Neural progenitor cell (in vitro differentiated cells): ENCODE measurements around the gene MRM2. TPM values are rescaled to one million over a fixed set of nuclear protein-coding genes. Genes with fewer than 3 reads are reported as not detected.

Experiments
- DNase-seq: peaks from one replicate; pipeline ENCODE4 v3.0.0-alpha.2; 2016; ENCODE audit warnings: low spot score
- H2AFZ ChIP-seq: fragments of 200-600 bp; sonication (generic); replicated peaks from 2 replicates; pipeline ENCODE4 v1.6.1; 2016; ENCODE audit warnings: antibody characterized with exemption
- H3F3A ChIP-seq: fragments of 200-600 bp; sonication (generic); 2 replicates; pipeline ENCODE4 v1.6.1; 2016; ENCODE audit warnings: antibody characterized with exemption, low read depth
- H3K27ac ChIP-seq: fragments of 200-600 bp; sonication (generic); 2 replicates; pipeline ENCODE4 v1.5.1; 2016; ENCODE audit warnings: mild to moderate bottlenecking
- H3K27me3 ChIP-seq: fragments of 200-600 bp; sonication (generic); 2 replicates; pipeline ENCODE4 v1.6.1; 2016; ENCODE audit warnings: mild to moderate bottlenecking, moderate library complexity
- H3K36me3 ChIP-seq: fragments of 200-600 bp; sonication (generic); 2 replicates; pipeline ENCODE4 v1.5.1; 2016
- H3K4me1 ChIP-seq: fragments of 200-600 bp; sonication (generic); 2 replicates; pipeline ENCODE4 v1.6.1; 2016; ENCODE audit warnings: mixed run types
- H3K4me2 ChIP-seq: fragments of 200-600 bp; sonication (generic); 2 replicates; pipeline ENCODE4 v1.6.1; 2016
- H3K4me3 ChIP-seq: fragments of 200-600 bp; sonication (generic); 2 replicates; pipeline ENCODE4 v1.5.1; 2016
- H3K79me2 ChIP-seq: fragments of 200-600 bp; sonication (generic); 2 replicates; pipeline ENCODE4 v1.6.1; 2016; ENCODE audit warnings: low read depth
- H3K9ac ChIP-seq: fragments of 200-600 bp; sonication (generic); 2 replicates; pipeline ENCODE4 v1.6.1; 2016
- H3K9me3 ChIP-seq: fragments of 200-600 bp; sonication (generic); 2 replicates; pipeline ENCODE4 v1.5.1; 2016; ENCODE audit warnings: low read depth
- H4K20me1 ChIP-seq: fragments of 200-600 bp; sonication (generic); 2 replicates; pipeline ENCODE4 v1.6.1; 2016; ENCODE audit warnings: low read depth
- H3K27ac Mint-ChIP-seq: 3 replicates; pipeline ENCODE4 v1.8.0; 2021; ENCODE audit warnings: mixed read lengths
- H3K27me3 Mint-ChIP-seq: 2 replicates; pipeline ENCODE4 v1.8.0; 2022; ENCODE audit warnings: low read depth, mild to moderate bottlenecking, inconsistent platforms, moderate library complexity, mixed read lengths; ENCODE audit not compliant: insufficient read depth
- H3K36me3 Mint-ChIP-seq: 3 replicates; pipeline ENCODE4 v1.8.0; 2021; ENCODE audit warnings: mixed read lengths
- H3K4me1 Mint-ChIP-seq: 3 replicates; pipeline ENCODE4 v1.8.0; 2021; ENCODE audit warnings: mixed read lengths
- H3K4me3 Mint-ChIP-seq: 3 replicates; pipeline ENCODE4 v1.8.0; 2021; ENCODE audit warnings: mild to moderate bottlenecking, moderate library complexity, mixed read lengths
- H3K9me3 Mint-ChIP-seq: 3 replicates; pipeline ENCODE4 v1.8.0; 2020; ENCODE audit warnings: mixed read lengths
- EZH2 ChIP-seq: fragments of 200-600 bp; sonication (generic); IDR thresholded peaks from 2 replicates; pipeline ENCODE4 v1.6.1; 2017; ENCODE audit warnings: antibody characterized with exemption, mild to moderate bottlenecking, moderate library complexity
- EZH2phosphoT487 ChIP-seq: fragments of 200-600 bp; sonication (generic); IDR thresholded peaks from 2 replicates; pipeline ENCODE4 v1.6.1; 2017; ENCODE audit warnings: antibody characterized with exemption
- total RNA-seq: library from RNA; depleted of rRNA; stranded (reverse); fragments of >200 nt; gene quantifications from 2 replicates; pipeline ENCODE4 v1.2.3, GENCODE V29; 2015; ENCODE audit warnings: low replicate concordance
- TF ChIP-seq, protein P1 (sequence below): fragments of 200-600 bp; sonication (generic); IDR thresholded peaks from 2 replicates; pipeline ENCODE4 v1.5.1; 2017; ENCODE audit warnings: antibody characterized with exemption, mild to moderate bottlenecking

Gene MRM2
- total RNA-seq, 1 donor from 2014 or later = 34.3 TPM

GRCh38 chr7:2220030-2220429 is 22.0 kb downstream of the MRM2 start:
- Histone ChIP-seq H3K4me3 (no peak overlapping the region), H3K9me3 (no peaks in the 10 kb centered on the region), H2AFZ (no peak overlapping the region), H3K79me2 (peaks cover 12% of the 10 kb centered on the region), H3K36me3 (no peaks in the 10 kb centered on the region), H3K4me1 (no peaks in the 10 kb centered on the region), H3K27me3 (no peaks in the 10 kb centered on the region), H3K27ac (no peak overlapping the region), H3F3A (no peaks in the 10 kb centered on the region), H3K4me2 (no peak overlapping the region), H4K20me1 (peaks cover 22% of the 10 kb centered on the region), H3K9ac (no peak overlapping the region)
- DNase-seq = no peak
- TF ChIP-seq EZH2 (no peak), EZH2phosphoT487 (no peak)
- TF ChIP-seq, protein P1, sequence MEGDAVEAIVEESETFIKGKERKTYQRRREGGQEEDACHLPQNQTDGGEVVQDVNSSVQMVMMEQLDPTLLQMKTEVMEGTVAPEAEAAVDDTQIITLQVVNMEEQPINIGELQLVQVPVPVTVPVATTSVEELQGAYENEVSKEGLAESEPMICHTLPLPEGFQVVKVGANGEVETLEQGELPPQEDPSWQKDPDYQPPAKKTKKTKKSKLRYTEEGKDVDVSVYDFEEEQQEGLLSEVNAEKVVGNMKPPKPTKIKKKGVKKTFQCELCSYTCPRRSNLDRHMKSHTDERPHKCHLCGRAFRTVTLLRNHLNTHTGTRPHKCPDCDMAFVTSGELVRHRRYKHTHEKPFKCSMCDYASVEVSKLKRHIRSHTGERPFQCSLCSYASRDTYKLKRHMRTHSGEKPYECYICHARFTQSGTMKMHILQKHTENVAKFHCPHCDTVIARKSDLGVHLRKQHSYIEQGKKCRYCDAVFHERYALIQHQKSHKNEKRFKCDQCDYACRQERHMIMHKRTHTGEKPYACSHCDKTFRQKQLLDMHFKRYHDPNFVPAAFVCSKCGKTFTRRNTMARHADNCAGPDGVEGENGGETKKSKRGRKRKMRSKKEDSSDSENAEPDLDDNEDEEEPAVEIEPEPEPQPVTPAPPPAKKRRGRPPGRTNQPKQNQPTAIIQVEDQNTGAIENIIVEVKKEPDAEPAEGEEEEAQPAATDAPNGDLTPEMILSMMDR = no peak
- Mint-ChIP-seq H3K27me3 (peaks cover 9% of the 10 kb centered on the region), H3K27ac (peak overlapping the region; percentile 74), H3K9me3 (no peaks in the 10 kb centered on the region), H3K36me3 (peaks cover 30% of the 10 kb centered on the region), H3K4me1 (no peaks in the 10 kb centered on the region), H3K4me3 (no peak overlapping the region)

- H3K4me2 ChIP-seq = no peak overlapping the region
- peaks cover 22% of the 10 kb centered on the region for H4K20me1 ChIP-seq
- Mint-ChIP-seq H3K4me1 (no peaks in the 10 kb centered on the region), H3K27me3 (peaks cover 9% of the 10 kb centered on the region), H3K36me3 (peaks cover 30% of the 10 kb centered on the region), H3K27ac (peak overlapping the region; percentile 74), H3K4me3 (no peak overlapping the region), H3K9me3 (no peaks in the 10 kb centered on the region)
- H3F3A ChIP-seq = no peaks in the 10 kb centered on the region
- H3K9me3 ChIP-seq = no peaks in the 10 kb centered on the region
- H3K79me2 ChIP-seq = peaks cover 10% of the 10 kb centered on the region
- H2AFZ ChIP-seq = no peak overlapping the region
- H3K9ac ChIP-seq = no peak overlapping the region
- no peaks in the 10 kb centered on the region for H3K4me1 ChIP-seq
- H3K36me3 ChIP-seq = no peaks in the 10 kb centered on the region
- no peak overlapping the region for H3K27ac ChIP-seq
- DNase-seq = no peak
- TF ChIP-seq EZH2 = no peak
- TF ChIP-seq EZH2phosphoT487 = no peak
- TF ChIP-seq, protein P1 = no peak
- no peaks in the 10 kb centered on the region for H3K27me3 ChIP-seq
- H3K4me3 ChIP-seq = no peak overlapping the region
These were observed 22.4 kb downstream of the MRM2 start for GRCh38 chr7:2219606-2220005.

DNA sequence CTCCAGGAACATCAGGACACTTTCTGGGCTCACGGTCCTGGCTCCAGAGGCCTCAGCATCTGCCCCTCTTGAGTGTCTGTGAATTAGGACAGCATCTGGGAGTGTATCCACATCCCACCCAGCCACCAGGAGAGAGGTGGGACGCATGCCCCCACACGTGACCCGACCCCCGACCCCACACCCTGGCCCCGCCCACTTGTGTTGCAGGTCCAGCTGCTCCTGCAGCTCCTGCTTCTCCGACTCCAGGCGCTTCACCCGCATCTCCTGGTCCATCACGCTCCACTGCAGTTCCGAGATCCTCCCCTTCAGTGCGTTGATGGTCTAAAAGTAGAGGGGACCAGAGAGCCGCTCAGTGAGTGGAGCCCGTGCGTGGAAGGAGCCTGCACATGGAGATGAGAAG is 22.9 kb downstream of the MRM2 start:
- Mint-ChIP-seq H3K4me3 (no peak overlapping the region), H3K36me3 (peaks cover 29% of the 10 kb centered on the region), H3K9me3 (no peaks in the 10 kb centered on the region), H3K4me1 (no peaks in the 10 kb centered on the region), H3K27me3 (peaks cover 9% of the 10 kb centered on the region), H3K27ac (no peak overlapping the region)
- TF ChIP-seq, protein P1 = no peak
- TF ChIP-seq EZH2 = no peak
- no peak for TF ChIP-seq EZH2phosphoT487
- Histone ChIP-seq H4K20me1 (peaks cover 22% of the 10 kb centered on the region), H3K27me3 (no peaks in the 10 kb centered on the region), H3K4me2 (no peak overlapping the region), H3K9me3 (no peaks in the 10 kb centered on the region), H3K27ac (no peak overlapping the region), H2AFZ (no peak overlapping the region), H3F3A (no peaks in the 10 kb centered on the region), H3K79me2 (peaks cover 5% of the 10 kb centered on the region), H3K9ac (no peak overlapping the region), H3K4me3 (no peak overlapping the region), H3K4me1 (no peaks in the 10 kb centered on the region), H3K36me3 (no peaks in the 10 kb centered on the region)
- no peak for DNase-seq

- Histone ChIP-seq H3K4me1 (no peaks in the 10 kb centered on the region), H3K4me3 (no peak overlapping the region), H3K4me2 (no peak overlapping the region), H2AFZ (no peak overlapping the region), H3K27me3 (no peaks in the 10 kb centered on the region), H3K36me3 (no peaks in the 10 kb centered on the region), H3F3A (no peaks in the 10 kb centered on the region), H3K9me3 (no peaks in the 10 kb centered on the region), H3K79me2 (peaks cover 4% of the 10 kb centered on the region), H3K27ac (no peak overlapping the region), H4K20me1 (peaks cover 21% of the 10 kb centered on the region), H3K9ac (no peak overlapping the region)
- Mint-ChIP-seq H3K36me3 (peaks cover 32% of the 10 kb centered on the region), H3K4me3 (no peak overlapping the region), H3K27ac (no peak overlapping the region), H3K4me1 (no peaks in the 10 kb centered on the region), H3K27me3 (peaks cover 11% of the 10 kb centered on the region), H3K9me3 (no peaks in the 10 kb centered on the region)
- TF ChIP-seq EZH2 = no peak
- TF ChIP-seq, protein P1 = no peak
- TF ChIP-seq EZH2phosphoT487 = no peak
- DNase-seq = no peak
These were observed 23.6 kb downstream of the MRM2 start for GRCh38 chr7:2218444-2218785.
